Transverse colon (tissue), 4 donors: ENCODE data around the gene BTD.
"Not testable (repeated sequence)": the region's sequence is repeated elsewhere in the genome, so short reads cannot be mapped to it uniquely, and the experiment has no call there.

Source experiments
- POLR2AphosphoS5 ChIP-seq, 3 donors: sonication (generic); formaldehyde crosslinking; IDR thresholded peaks; one replicate each; pipeline ENCODE4 v1.6.1; 2016; ENCODE audit warnings: antibody characterized with exemption in 3 of 3
- TF ChIP-seq, protein P1 (sequence below), 5 experiments: fragments of 200-600 bp in 3 of 5; fragments of 450-650 bp in 2 of 5; sonication (generic) in 3 of 5; IDR thresholded peaks; 1 replicate in 2 of 5; 2 replicates in 3 of 5; pipeline ENCODE4 v1.5.1; 2016 to 2017; ENCODE audit warnings: antibody characterized with exemption in 5 of 5, inconsistent platforms in 3 of 5, mild to moderate bottlenecking in 2 of 5, moderate library complexity in 1 of 5

GRCh38 chr3:15619659-15620464 is 18.3 kb downstream of the BTD start:
- TF ChIP-seq, protein P1, sequence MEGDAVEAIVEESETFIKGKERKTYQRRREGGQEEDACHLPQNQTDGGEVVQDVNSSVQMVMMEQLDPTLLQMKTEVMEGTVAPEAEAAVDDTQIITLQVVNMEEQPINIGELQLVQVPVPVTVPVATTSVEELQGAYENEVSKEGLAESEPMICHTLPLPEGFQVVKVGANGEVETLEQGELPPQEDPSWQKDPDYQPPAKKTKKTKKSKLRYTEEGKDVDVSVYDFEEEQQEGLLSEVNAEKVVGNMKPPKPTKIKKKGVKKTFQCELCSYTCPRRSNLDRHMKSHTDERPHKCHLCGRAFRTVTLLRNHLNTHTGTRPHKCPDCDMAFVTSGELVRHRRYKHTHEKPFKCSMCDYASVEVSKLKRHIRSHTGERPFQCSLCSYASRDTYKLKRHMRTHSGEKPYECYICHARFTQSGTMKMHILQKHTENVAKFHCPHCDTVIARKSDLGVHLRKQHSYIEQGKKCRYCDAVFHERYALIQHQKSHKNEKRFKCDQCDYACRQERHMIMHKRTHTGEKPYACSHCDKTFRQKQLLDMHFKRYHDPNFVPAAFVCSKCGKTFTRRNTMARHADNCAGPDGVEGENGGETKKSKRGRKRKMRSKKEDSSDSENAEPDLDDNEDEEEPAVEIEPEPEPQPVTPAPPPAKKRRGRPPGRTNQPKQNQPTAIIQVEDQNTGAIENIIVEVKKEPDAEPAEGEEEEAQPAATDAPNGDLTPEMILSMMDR (IDR thresholded peaks at IDR 0.05), result not testable (repeated sequence)
- TF ChIP-seq POLR2AphosphoS5 (IDR thresholded peaks at IDR 0.05), result not testable (repeated sequence)
